GM18507 (cell line): ENCODE results near the gene SMIM9.
A peak's percentile ranks its signal among the peaks of the same experiment; 100 is the strongest.
"Not testable (repeated sequence)": the region's sequence is repeated elsewhere in the genome, so short reads cannot be mapped to it uniquely, and the experiment has no call there.

Experiments
- DNase-seq: peaks from one replicate; pipeline ENCODE4 v3.0.0; 2011; ENCODE audit warnings: low read depth; ENCODE audit not compliant: insufficient read length; ENCODE audit errors: extremely low spot score
- FAIRE-seq: peaks from 2 replicates; lab custom pipeline; 2011; peaks lifted over from hg19 to GRCh38; lab: Jason Lieb, UNC

Gene SMIM9

DNA sequence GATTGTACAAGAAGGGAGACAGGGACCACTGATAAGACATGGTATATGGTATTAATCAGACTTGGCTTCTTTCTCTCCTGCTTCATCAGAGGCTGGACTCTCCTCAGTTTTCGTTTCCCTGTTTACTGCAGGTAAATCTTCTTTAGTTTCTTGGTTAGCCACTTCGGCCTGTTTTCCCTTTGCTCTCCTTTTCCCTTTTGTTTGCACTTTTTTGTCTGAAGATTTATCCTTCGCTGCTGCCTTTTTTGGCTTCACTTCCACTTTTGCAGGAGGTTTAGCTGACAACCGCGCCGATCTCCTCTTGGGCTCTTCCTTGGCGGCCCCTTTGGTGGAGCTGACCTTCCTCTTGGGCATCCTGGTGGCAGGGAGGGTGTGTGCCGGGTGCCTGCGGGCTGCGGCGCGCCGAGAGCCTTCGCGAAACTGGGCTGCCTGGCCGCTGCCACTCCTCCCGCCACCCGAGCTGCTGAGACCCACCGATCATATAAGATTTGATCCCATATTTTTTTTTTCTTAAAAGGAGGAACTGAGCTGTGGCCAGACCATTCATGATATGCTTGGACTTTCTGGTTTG is 17.3 kb downstream of the SMIM9 start:
- DNase-seq, FAIRE-seq: not testable (repeated sequence)

DNA sequence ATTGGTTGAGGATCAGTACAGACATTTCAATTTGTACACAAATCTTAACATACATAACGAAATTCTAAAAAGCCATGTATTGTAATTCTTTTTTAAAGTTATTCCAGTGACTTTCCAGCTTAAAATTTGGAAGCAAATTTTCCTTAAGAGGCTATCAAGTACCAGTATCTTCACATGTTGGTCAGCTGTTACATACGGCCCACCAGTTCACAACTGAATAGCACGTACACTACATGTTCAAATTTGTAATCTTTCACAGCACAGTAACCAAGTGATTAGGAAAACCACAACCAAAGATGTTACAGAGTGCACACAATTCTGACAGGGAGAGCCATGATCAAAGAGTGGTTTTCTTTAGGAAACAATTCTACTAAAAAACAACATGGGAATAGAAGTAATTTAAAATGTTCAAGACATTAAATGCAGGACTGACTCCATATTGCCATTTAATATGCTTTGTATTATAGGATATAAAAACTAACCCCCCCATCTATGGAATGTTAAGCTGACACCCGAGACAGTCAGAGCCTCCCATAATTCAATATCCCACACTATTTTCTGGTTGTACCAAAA is 18.1 kb downstream of the SMIM9 start:
- FAIRE-seq, DNase-seq: not testable (repeated sequence)

DNA sequence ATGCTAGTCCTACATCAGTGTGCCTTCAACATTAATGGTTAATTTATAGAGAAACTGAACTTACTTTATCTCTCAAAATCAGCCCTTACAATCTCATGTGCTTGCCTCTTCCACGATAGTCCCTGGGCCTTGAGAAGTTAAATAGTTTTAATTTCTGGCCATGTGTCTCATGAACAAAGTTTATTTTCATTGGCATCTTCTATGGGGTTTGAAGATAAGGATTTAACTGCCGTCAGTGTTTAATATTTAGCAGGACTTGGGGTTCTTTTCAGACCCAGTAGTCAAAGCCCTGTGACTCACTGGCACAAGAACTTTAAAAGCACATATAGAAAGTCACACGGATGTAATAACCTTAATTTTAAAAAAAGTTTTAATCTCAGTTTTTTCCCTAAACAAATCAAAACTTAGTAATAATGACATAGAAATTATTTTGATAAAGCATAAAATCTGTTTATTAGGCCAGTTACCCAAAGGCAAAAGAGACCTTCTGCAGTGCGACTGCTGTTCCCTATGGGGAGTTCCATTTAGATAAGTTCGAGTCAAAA is 19.1 kb downstream of the SMIM9 start:
- FAIRE-seq: peak; percentile 56
- no peak for DNase-seq

DNA sequence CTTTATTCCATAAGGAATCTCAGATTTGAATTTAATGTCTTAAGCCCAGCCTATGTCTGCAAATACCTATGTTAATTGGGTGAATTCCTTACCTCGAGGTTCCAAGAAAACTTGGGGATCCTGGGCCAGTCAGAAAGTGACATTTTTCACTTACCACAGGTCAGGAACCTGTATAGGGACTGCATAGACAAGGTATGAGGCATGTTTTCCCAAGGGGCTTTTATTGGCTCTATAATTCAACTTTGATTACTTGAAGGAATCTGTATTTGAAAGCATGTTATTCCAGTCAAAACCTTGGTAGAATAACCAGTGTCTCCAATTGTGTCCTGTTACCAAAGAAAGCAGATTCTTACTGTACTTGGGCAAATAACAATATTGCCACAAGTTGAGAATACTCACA is 20.7 kb downstream of the SMIM9 start:
- FAIRE-seq: no peak
- no peak for DNase-seq

DNA sequence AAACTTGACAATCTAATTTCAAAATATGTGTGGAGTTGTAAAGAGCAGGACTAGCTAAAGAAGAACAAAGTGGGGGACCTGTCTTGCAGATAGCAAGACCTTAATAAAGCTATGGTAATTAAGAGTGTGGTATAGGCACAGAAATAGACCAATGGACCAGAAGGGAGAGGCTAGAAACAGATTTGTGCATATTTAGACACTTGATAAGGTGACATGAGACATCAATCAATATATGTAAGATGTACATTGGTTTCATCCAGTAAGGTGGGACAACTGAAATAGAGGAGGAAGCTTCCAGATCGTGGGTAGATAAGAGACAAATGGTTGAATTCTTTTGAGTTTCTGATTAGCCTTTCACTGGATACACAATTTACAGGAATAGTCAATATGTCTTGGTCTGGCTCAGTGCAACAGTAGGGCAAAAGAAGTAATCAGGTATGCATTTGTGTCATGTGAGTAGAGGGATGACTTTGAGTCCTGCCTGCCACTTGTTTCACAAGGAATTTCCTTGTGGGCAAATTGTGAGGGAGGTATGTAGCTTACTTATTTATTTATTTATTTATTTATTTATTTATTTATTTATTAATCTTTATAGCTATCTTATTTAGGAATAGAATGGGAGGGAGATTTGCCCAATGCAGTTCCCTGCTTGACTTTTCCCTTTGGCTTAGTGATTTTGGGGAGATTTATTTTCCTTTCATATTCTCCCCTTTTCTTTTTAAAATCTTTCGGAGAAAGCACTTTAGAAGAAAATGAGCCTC is 21.9 kb downstream of the SMIM9 start:
- DNase-seq (no peak), FAIRE-seq (peak; percentile 42)

DNA sequence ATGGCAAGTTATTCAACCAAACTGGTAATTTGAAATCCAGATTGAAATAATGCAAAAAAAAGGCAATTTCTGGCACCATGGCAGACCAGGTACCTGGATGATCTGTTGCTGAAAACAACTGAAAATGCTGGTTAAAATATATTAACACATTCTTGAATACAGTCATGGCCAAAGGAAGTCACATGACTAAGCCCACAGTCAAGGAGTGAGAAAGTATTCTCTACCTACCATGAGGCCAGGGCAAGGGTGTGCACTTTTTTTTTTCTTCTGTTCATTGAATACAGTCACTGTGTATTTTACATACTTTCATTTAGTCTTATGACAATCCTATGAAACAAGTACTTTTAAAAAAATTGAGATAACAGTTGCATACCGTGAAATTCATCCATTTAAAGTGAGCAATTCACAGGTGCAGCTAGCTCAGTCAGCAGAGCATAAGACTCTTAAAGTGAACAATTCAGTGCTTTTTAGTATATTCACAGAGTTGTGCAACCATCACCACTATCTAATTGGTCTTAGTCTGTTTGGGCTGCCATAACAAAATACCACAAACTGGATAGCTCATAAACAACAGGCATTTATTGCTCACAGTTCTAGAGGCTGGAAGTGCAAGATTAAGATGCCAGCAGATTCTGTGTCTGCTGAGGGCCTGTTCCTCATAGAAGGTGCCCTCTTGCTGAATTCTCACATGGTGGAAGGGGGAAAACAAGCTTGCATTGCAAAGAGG is 24.4 kb downstream of the SMIM9 start:
- FAIRE-seq (peak; percentile 59), DNase-seq (no peak)

DNA sequence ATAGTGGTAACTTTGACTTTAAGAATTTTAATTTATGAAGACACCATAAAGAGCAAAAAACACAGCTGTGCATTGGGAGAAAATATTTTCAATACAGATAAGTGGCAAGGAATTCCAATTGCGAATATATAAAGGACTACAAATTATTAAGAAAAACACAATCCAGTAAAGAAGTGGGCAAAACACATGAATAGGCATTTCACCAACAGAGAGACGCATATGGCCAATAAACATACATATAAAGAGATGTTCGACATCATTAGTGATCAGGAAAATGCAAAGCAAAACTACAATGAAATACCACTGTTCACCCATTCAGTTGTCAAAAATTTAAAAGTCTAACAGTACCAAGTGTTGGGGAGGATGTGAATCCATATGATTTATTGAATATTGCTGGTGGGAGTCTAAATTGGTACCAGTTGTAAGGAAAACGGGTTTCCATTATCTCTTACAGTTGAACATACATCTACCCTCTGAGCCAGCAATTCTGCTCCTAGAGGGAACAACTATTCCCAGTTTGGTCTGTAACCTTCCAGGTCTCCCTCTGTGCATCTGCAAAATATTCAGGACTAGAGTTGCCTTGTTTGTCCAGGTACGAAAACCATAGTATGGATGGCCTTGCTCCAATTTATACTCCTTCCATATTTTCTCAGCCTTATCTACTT is 27.5 kb downstream of the SMIM9 start:
- FAIRE-seq: no peak
- DNase-seq: no peak

DNA sequence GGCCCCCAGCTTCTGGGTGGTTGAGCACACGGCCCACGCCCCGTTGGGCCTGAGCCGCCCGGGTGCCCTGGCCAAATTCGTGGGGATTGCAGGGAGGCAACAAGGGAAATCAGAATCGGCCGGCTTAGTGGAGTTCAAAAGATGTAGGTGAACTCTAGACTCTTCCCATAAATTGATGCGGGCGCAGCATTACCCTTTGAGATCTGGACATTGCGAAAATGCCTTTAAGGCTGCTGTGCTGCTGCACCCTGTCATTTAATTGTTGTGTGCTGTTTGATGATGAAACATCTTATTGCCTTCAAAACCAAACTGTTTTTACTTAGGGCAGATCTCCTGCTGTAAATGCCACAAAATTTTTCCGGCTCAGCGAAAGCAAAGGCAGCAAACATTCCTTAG is 28.8 kb downstream of the SMIM9 start:
- DNase-seq (no peak), FAIRE-seq (no peak)

DNA sequence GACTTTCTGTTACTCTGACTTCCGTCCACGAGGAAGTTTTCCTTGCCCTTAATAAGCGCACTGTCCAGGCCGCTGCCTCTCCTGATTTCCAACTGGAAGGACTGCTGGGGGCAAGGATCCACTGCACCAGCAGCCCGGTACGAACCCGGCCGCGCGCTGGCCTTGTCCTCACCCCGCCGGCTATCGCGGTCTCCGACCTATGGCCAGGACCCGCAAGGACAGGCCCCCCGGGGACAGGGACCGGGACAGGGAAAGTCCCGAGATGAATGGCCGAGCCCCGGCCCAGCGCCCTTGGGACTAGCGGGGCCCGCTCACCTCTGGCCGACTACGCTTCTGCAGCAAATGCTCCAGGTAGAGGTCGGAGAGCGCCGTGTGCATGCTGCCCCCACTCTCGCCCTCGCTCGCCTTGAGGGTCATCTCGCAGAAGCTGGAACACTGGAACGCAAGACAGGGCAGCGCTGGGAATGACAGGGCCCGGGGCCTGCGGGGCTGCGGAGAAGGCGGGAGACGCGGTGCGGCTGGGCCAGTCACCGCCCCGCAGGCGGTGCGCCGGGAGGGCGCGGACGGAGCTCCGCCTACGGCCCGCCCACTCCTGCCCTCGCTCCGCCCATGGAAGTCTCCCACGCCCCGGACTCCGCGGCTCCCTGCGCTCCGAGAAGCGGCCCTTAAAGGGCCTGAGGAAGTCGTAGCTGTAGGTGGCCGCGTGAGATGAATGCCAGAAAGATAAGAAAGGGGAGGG is 29.3 kb downstream of the SMIM9 start, which contains the start of gene MPP1:
Gene MPP1, minus strand, starts transcription at position 529 of the 739 bp plus-strand sequence. Its CDS starts 112 bp downstream, at position 417.
- DNase-seq: peak; percentile 65
- FAIRE-seq: peak; percentile 75

DNA sequence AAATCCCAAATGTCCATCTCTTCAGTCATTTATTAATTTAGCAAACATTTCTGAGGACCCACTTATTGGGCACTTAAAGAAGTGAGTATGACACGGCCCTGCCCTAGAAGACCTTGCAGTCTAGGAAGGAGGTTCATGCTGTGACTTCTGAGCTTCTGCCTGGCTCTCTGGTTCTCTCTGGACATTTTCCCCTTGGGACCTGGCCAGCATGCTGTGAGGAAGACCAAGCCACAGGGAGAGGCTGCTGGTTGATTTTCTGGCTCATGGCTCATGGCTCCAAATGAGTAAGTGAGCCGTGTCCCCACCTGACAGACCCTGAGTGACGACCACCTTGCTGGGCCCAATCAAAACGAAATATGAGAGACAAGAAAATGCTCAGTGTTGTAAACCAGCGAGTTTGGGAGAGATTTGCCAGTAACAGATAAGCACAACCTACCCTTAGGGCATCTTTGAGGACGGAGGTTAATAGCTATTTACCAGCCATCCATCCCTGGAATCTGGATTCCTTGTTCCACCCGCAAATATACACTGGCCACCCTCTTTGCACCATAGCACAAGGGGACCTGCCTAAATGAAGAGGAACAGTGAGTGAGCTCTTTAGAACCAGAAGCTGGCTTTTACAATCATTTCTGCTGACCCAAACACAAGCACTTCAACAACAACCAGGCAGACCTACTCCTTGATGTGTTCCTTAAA is 30.1 kb downstream of the SMIM9 start:
- DNase-seq (no peak), FAIRE-seq (no peak)

DNA sequence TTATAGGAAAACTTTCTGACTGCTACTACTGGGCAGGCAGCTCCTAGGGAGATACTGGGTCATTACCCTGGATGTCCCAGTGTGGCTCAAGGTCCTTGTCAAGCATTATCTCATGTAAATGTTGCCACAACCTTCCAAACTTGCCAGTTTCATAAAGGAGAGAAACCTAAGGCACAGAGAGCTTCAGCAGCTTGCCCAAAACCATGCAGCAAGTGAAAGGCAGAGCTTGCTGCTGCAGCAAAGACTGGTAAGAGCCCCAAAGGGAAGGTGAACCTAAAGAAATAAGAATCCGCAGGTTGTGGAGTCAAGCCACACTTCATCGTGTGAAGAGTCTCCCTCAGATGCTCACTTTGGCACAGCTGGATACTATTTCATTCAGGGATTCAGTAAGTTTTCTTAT is 31.5 kb downstream of the SMIM9 start:
- FAIRE-seq: no peak

DNA sequence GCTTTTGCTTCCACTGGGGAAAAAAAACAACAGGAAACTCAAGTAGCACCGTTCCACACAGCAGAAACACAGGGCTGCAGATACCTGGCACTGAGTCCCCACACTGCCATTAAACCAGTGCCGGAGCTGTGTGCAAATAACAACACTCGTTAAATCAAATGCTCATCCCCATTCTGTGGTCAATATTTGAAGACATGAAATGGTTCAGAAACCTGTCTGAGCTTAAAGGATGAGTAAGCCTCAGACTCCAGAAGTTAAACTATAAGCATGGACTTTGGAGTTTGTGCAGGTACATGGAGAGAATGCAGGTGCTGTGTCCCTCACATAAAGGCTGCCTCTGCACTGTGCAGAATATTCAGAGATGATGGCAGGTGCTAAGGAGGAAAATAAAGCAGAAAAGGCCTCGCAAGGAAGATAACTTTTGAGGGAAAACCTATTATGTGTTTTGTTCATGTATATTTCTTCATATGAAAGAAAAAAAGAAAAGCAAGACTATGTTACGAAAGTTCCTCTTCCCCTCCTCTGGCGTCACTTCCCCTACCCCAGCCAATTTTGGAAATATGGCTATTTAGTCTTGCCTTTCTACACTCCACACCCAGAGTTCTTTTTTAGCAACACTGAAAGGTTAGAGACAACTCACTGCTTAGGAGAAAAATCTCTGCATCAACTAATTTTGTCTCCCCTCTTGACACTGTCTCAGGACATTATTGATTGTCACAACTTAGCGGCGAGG is 33.8 kb downstream of the SMIM9 start:
- DNase-seq (no peak), FAIRE-seq (no peak)

More for the DNA sequence above, 31.5 kb downstream of the SMIM9 start:
- no peak for DNase-seq

DNA sequence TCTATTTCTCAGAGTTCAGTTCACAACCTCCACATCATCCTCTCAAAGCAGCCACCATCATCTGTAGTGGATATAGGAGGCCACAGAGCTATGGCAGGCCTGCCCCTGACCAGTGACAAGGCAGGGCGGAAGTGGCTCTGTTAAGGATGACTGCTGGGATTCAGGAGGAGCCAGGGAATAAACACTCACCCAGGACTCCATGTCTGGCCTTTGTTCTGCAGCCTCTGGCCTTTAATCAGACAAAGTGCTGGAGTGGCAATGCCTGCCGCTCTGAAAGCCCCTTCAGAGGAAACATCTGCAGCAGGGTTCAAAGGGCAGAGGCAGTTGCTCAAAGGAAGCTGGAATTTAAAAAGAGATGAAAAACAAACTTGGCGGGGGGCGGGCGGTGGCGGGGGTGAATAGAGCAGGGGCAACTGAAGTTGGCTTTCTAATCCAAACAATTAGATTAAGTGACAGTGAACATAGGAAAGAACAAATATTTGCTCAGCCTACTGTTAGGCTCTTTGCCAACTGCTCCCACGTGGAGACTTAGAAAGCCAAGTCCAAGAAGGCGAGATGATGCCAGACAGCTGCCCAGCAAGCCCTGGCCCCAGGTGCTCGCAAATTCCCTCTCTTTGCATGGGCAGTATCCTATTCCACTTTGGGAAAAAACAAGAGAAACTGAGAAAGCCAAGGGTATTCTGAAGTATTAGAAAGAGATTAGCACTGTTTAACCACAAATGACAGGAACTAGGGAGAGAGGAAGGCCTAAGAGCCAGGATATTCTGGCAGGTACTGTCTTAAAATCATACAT is 34.7 kb downstream of the SMIM9 start:
- no peak for DNase-seq
- no peak for FAIRE-seq

DNA sequence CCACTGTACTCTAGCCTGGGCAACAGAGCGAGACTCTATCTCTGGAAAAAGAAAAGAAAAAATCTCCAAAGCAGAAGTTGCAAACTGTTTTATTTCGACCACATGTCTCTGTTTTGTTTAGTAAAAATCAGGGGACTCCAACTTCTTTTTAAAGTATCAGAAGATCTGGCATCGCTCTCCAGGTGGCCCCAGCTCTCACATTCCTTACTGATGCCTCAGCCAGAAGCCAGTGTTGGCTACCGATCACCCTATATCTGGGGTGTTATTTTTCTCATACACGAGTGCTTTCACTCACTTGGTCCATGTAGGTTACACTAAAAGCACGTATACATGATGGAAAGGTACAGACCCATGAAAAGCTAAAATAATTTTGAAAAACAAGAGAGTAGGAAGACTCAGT is 37.5 kb downstream of the SMIM9 start:
- no peak for DNase-seq
- FAIRE-seq: no peak

DNA sequence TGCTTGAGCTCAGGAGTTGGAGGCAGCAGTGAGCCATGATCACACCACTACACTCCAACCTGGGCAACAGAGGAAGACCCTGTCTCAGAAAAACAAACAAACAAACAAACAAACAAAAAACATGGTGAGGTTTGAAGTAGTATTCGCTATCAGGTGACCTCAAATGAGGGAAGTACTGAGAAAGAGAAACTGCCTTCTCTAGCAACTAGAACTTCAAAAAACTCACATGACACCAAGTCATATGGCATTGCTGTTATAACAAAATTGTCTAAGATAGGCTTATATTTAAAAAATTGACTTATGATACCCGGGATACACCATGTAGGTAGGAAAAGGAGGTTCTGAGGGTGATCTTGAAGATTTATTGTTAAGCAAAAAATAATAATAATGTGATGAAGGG is 39.4 kb downstream of the SMIM9 start:
- no peak for FAIRE-seq
- no peak for DNase-seq

DNA sequence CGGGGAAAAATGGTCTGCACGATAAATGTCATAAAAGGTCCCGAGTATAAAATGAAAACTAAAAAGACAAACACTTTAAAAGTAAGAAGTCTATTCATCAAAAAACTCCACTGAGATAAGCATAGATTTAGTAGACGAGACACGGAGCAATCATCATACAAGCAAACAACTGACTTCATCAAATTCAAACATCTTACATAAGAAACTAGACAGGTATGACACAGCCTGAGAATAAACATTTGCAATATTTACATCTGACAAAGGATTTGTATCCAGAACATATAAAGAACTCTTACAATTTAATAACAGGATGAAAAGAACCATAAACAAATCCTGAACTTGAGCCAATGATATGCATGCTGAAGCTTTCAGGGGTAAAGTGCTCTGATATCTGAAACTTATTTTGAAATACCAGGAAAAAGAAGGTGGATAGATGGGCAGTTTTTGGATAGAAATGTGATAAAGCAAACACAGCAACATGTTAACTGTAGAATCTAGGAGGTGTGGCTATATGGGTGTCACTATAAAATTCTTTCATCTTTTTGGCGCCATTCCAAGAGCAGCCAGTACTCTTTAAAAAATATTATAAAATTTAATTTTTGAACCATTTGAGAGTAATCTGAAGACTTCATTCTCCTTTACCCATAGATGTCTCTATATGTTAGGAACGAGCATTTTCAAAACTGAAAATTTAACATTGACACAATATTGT is 41.2 kb downstream of the SMIM9 start:
- FAIRE-seq (no peak), DNase-seq (no peak)
